Heart left ventricle (tissue), 13 donors: ENCODE measurements around the gene KCNH6.

Experiments used
- CTCF ChIP-seq, 12 donors: fragments of 200-600 bp; sonication (generic) in 4 of 12; IDR thresholded peaks; one replicate each; pipeline versions ENCODE4 v1.5.0 to v1.8.0; 2018 to 2022; ENCODE audit warnings: antibody characterized with exemption in 12 of 12, mild to moderate bottlenecking in 5 of 12
- POLR2A ChIP-seq, 2 donors: fragments of 450-650 bp; IDR thresholded peaks; one replicate each; pipeline ENCODE4 v1.6.1; 2017; ENCODE audit warnings: antibody characterized with exemption in 2 of 2, mild to moderate bottlenecking in 2 of 2, moderate library complexity in 2 of 2
- donor health status: ischemic (EF 13 %, LVEDD 7.1; RV severe dilation, severe dysfunction).
- donor health status: DM: no; HTN: yes; CAD: no.
- donor health status: DM: no; HTN: no; CAD: no.
- donor health status: ischemic (EF 25% LVEDD 6.9; RV normal size, moderate dysfunction).
- donor health status: ischemic (EF 25% LVEDD 5.7; RV mildly dilated, moderate dysfunction).
- donor health status: ischemic (EF 35%, LVEDD 5.7; RV mildly dilated, moderate dysfunction).
- donor health status: nonischemic (EF 11% LVEDD 7.7; RV severe dilation, severe dysfunction).
- donor health status: DM: yes; HTN: yes; CAD: no.
- donor health status: PGD.
- donor health status: ischemic (EF 29% LVEDD 5.4; RV normal size, mild dysfunction).
- donor health status: nonischemic (EF 23%, LVEDD 6.1; RV moderate dilation, normal function).

GRCh38 chr17:63477480-63478440, 45.4 kb upstream of the KCNH6 start:
- TF ChIP-seq CTCF (IDR thresholded peaks at IDR 0.05) (no peak), POLR2A (IDR thresholded peaks at IDR 0.05) (no peak)
